ENCODE results near the gene RRP15.

DNA sequence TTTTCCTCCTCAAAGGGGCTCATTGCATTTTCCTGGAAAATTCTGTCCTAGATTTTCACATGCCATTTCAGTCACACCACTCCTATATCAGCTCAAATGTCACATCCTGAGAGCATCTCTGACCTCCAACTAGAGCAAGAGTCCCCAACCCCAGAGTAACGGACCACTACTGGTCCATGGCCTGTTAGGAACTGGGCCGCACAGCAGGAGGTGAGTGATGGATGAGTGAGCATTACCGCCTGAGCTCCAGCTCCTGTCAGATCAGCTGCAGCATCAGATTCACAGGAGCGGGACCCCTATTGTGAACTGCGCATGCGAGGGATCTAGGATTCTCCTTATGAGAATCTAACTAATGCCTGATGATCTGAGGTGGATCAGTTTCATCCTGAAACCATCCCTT, 12.7 kb upstream of the RRP15 start:
- TF ChIP-seq POLR2A (IDR thresholded peaks at IDR 0.05) = no peak
- TF ChIP-seq, protein P1, sequence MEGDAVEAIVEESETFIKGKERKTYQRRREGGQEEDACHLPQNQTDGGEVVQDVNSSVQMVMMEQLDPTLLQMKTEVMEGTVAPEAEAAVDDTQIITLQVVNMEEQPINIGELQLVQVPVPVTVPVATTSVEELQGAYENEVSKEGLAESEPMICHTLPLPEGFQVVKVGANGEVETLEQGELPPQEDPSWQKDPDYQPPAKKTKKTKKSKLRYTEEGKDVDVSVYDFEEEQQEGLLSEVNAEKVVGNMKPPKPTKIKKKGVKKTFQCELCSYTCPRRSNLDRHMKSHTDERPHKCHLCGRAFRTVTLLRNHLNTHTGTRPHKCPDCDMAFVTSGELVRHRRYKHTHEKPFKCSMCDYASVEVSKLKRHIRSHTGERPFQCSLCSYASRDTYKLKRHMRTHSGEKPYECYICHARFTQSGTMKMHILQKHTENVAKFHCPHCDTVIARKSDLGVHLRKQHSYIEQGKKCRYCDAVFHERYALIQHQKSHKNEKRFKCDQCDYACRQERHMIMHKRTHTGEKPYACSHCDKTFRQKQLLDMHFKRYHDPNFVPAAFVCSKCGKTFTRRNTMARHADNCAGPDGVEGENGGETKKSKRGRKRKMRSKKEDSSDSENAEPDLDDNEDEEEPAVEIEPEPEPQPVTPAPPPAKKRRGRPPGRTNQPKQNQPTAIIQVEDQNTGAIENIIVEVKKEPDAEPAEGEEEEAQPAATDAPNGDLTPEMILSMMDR (IDR thresholded peaks at IDR 0.05) = no peak
